ENCODE data around the gene FTCD. TPM values are rescaled to one million over a fixed set of nuclear protein-coding genes. Genes with fewer than 3 reads are reported as not detected.
"Not testable (repeated sequence)": the region's sequence is repeated elsewhere in the genome, so short reads cannot be mapped to it uniquely, and the experiment has no call there.

Gene FTCD
- total RNA-seq, 1 donor, result 0.43 TPM

GRCh38 chr21:46141767-46142581, 13.4 kb downstream of the FTCD start:
- DNase-seq (ENCODE audit: low read depth), result no peak
- no peak overlapping the region for H3K4me3 ChIP-seq (ENCODE audit: low read depth, low read length)
- no peak for TF ChIP-seq CTCF (IDR thresholded peaks at IDR 0.05; ENCODE audit: insufficient read depth, low read depth, low read length)

- peak; percentile 41 for DNase-seq (ENCODE audit: low read depth)
- not testable (repeated sequence) for H3K4me3 ChIP-seq (ENCODE audit: low read depth, low read length)
These were observed 14.9 kb downstream of the FTCD start for GRCh38 chr21:46140352-46141003.

GRCh38 chr21:46139686-46140085, 15.7 kb downstream of the FTCD start:
- no peak for TF ChIP-seq CTCF (IDR thresholded peaks at IDR 0.05; ENCODE audit: insufficient read depth, low read depth, low read length)
- no peak overlapping the region for H3K4me3 ChIP-seq (ENCODE audit: low read depth, low read length)
- no peak for DNase-seq (ENCODE audit: low read depth)

- no peak for TF ChIP-seq CTCF (IDR thresholded peaks at IDR 0.05; ENCODE audit: insufficient read depth, low read depth, low read length)
- no peak overlapping the region for H3K4me3 ChIP-seq (ENCODE audit: low read depth, low read length)
- no peak for DNase-seq (ENCODE audit: low read depth)
These were observed 16.9 kb downstream of the FTCD start for GRCh38 chr21:46138383-46138970.

- DNase-seq (ENCODE audit: low read depth), result no peak
- TF ChIP-seq CTCF (IDR thresholded peaks at IDR 0.05; ENCODE audit: insufficient read depth, low read depth, low read length), result no peak
These were observed 17.5 kb downstream of the FTCD start for GRCh38 chr21:46137908-46138307.

GRCh38 chr21:46136739-46137349, 18.5 kb downstream of the FTCD start:
- no peak for DNase-seq (ENCODE audit: low read depth)

More at GRCh38 chr21:46137908-46138307, 17.5 kb downstream of the FTCD start:
- no peak overlapping the region for H3K4me3 ChIP-seq (ENCODE audit: low read depth, low read length)

More at GRCh38 chr21:46136739-46137349, 18.5 kb downstream of the FTCD start:
- no peak for TF ChIP-seq CTCF (IDR thresholded peaks at IDR 0.05; ENCODE audit: insufficient read depth, low read depth, low read length)
- no peak overlapping the region for H3K4me3 ChIP-seq (ENCODE audit: low read depth, low read length)
